ENCODE results near the gene TRIM24.

- TF ChIP-seq CTCF (IDR thresholded peaks at IDR 0.05 in 8 of 11, conservative IDR thresholded peaks at IDR 0.05 in 3 of 11) (no peak), POLR2A (IDR thresholded peaks at IDR 0.05) (no peak), POLR2AphosphoS5 (IDR thresholded peaks at IDR 0.05) (no peak)
Observed at GRCh38 chr7:138630059-138630610, 170.1 kb downstream of the TRIM24 start.

Measured in spleen (tissue), 7 donors.